HepG2 (cell line): ENCODE measurements around the gene SLC7A4. TPM values are rescaled to one million over a fixed set of nuclear protein-coding genes. Genes with fewer than 3 reads are reported as not detected.

Experiments
- ATAC-seq: fragments of 200-7000 bp; cut with Tn5 transposase; 3 replicates; pipeline ENCODE4 v1.9.1; 2020; ENCODE audit warnings: mild to moderate bottlenecking, moderate library complexity
- BruUV-seq: library from RNA; stranded (reverse); fragments of 400-500 nt; replicated peaks from 2 replicates; lab custom pipeline; 2021; lab: Mats Ljungman, UMichigan
- CTCF ChIA-PET: fragments of 300-600 bp; formaldehyde crosslinking; extraction: SDS; loops from one replicate; lab custom pipeline; 2021; ENCODE audit warnings: low total read pairs, inconsistent platforms, low intra/inter-chr PET ratio; lab: Yijun Ruan, JAX
- POLR2A ChIA-PET: fragments of 350-600 bp; sonication (Branson Sonifier 250); formaldehyde crosslinking; loops from one replicate; lab custom pipeline; 2020; ENCODE audit warnings: antibody characterized with exemption, inconsistent platforms; lab: Yijun Ruan, JAX
- DNase-seq: peaks from one replicate; pipeline ENCODE4 v3.0.0-alpha.2; 2015; ENCODE audit warnings: low spot score
- FAIRE-seq: peaks from 3 replicates; lab custom pipeline; 2011; peaks lifted over from hg19 to GRCh38; lab: Jason Lieb, UNC
- H2AFZ ChIP-seq: one replicate; pipeline ENCODE4 v1.6.1; 2011; ENCODE audit warnings: low read length, inconsistent platforms
- H3K27ac ChIP-seq: fragments of 300-600 bp; 3 replicates; pipeline ENCODE4 v1.8.0; 2011; ENCODE audit warnings: mixed run types, mild to moderate bottlenecking, mixed read lengths, low read length, inconsistent platforms; ENCODE audit not compliant: insufficient read depth; ENCODE audit errors: extremely low read length
- H3K27me3 ChIP-seq, 2 experiments: fragments of 200-600 bp in 1 of 2; 2 replicates in 1 of 2; 3 replicates in 1 of 2; pipeline versions ENCODE4 v1.6.0 to v1.8.0; 2011; ENCODE audit warnings: low read length in 2 of 2, mild to moderate bottlenecking in 2 of 2, moderate library complexity in 2 of 2, inconsistent platforms in 1 of 2; ENCODE audit not compliant: insufficient read depth in 2 of 2, control insufficient read depth in 1 of 2
- H3K36me3 ChIP-seq, 2 experiments: fragments of 200-600 bp in 1 of 2; replicated peaks in 1 of 2; 2 replicates in 1 of 2; 3 replicates in 1 of 2; pipeline versions ENCODE4 v1.5.1 to v1.8.0; 2011; ENCODE audit warnings: low read length in 2 of 2, inconsistent platforms in 1 of 2; ENCODE audit not compliant: insufficient read depth in 2 of 2, control insufficient read depth in 1 of 2
- H3K4me1 ChIP-seq: 2 replicates; pipeline ENCODE4 v1.5.1; 2012; ENCODE audit warnings: low read length, inconsistent platforms; ENCODE audit not compliant: insufficient read depth
- H3K4me2 ChIP-seq: 2 replicates; pipeline ENCODE4 v1.6.0; 2011; ENCODE audit warnings: low read depth, low read length, inconsistent platforms
- H3K4me3 ChIP-seq, 3 experiments: fragments of 200-600 bp in 1 of 3; sonication (generic), shearing (Covaris generic) in 1 of 3; replicated peaks in 1 of 3; 2 replicates each; pipeline ENCODE4 v1.5.1; 2011 to 2016; ENCODE audit warnings: low read length in 3 of 3, inconsistent platforms in 2 of 3, low read depth in 2 of 3, mild to moderate bottlenecking in 2 of 3, control low read depth in 1 of 3, mixed read lengths in 1 of 3; ENCODE audit not compliant: insufficient read depth in 1 of 3
- H3K79me2 ChIP-seq: one replicate; pipeline ENCODE4 v1.6.1; 2011; ENCODE audit warnings: low read length, inconsistent platforms; ENCODE audit not compliant: insufficient read depth
- H3K9ac ChIP-seq: 2 replicates; pipeline ENCODE4 v1.6.0; 2011; ENCODE audit warnings: mild to moderate bottlenecking, low read depth, low read length, inconsistent platforms; ENCODE audit not compliant: insufficient read depth
- H3K9me3 ChIP-seq: 2 replicates; pipeline ENCODE4 v1.5.1; 2012; ENCODE audit warnings: mild to moderate bottlenecking, low read length
- H4K20me1 ChIP-seq: 2 replicates; pipeline ENCODE4 v1.6.0; 2011; ENCODE audit warnings: inconsistent platforms, mild to moderate bottlenecking, low read length, moderate library complexity; ENCODE audit not compliant: insufficient read depth
- ARHGAP35 ChIP-seq: sonication (generic); formaldehyde crosslinking; IDR thresholded peaks from 2 replicates; pipeline ENCODE4 v1.9.0; 2022; ENCODE audit warnings: mild to moderate bottlenecking, inconsistent platforms, moderate library complexity, missing genetic modification reagents, borderline replicate concordance
- ATAD3A ChIP-seq: sonication (generic); formaldehyde crosslinking; IDR thresholded peaks from 2 replicates; pipeline ENCODE4 v1.4.0; 2020; ENCODE audit warnings: missing genetic modification reagents
- ETV6 ChIP-seq: sonication (generic); formaldehyde crosslinking; conservative IDR thresholded peaks from 2 replicates; pipeline ENCODE4 v1.4.0; 2020; ENCODE audit warnings: missing genetic modification reagents
- FIP1L1 ChIP-seq: fragments of 200-400 bp; formaldehyde crosslinking; IDR thresholded peaks from 2 replicates; pipeline ENCODE4 v1.6.1; 2018; ENCODE audit warnings: low read depth, mild to moderate bottlenecking, low read length, moderate library complexity, borderline replicate concordance; ENCODE audit not compliant: insufficient read depth
- KMT2A ChIP-seq: sonication (generic); formaldehyde crosslinking; IDR thresholded peaks from 2 replicates; pipeline ENCODE4 v1.4.0; 2020; ENCODE audit warnings: missing genetic modification reagents
- KMT2B ChIP-seq: IDR thresholded peaks from 2 replicates; pipeline ENCODE4 v1.6.1; 2016; ENCODE audit warnings: missing genetic modification reagents, missing compliant biosample characterization
- MED8 ChIP-seq: sonication (generic); formaldehyde crosslinking; IDR thresholded peaks from 2 replicates; pipeline ENCODE4 v1.8.1; 2023; ENCODE audit warnings: mild to moderate bottlenecking, missing genetic modification reagents; ENCODE audit not compliant: insufficient replicate concordance
- MXD3 ChIP-seq: IDR thresholded peaks from 2 replicates; pipeline ENCODE4 v1.6.1; 2016; ENCODE audit warnings: mild to moderate bottlenecking, missing biosample characterization, missing genetic modification reagents
- PRPF4 ChIP-seq: fragments of 200-400 bp; formaldehyde crosslinking; IDR thresholded peaks from 2 replicates; pipeline ENCODE4 v1.6.1; 2016; ENCODE audit warnings: low read length, low read depth; ENCODE audit not compliant: poor library complexity, severe bottlenecking
- SALL1 ChIP-seq: sonication (generic); formaldehyde crosslinking; IDR thresholded peaks from 2 replicates; pipeline ENCODE4 v1.8.0; 2022; ENCODE audit warnings: mild to moderate bottlenecking, missing genetic modification reagents
- SATB2 ChIP-seq: sonication (generic); formaldehyde crosslinking; IDR thresholded peaks from 2 replicates; pipeline ENCODE4 v1.5.0; 2020; ENCODE audit warnings: missing genetic modification reagents
- SP1 ChIP-seq, 2 experiments: fragments of 450-650 bp in 1 of 2; sonication (generic) in 1 of 2; formaldehyde crosslinking in 1 of 2; IDR thresholded peaks; 2 replicates each; pipeline versions ENCODE4 v1.4.0 to v1.6.1; 2016 to 2020; ENCODE audit warnings: missing genetic modification reagents in 1 of 2
- TAF1 ChIP-seq: sonication (generic); formaldehyde crosslinking; IDR thresholded peaks from 2 replicates; pipeline ENCODE4 v1.4.0; 2020; ENCODE audit warnings: missing genetic modification reagents
- TFE3 ChIP-seq: IDR thresholded peaks from 2 replicates; pipeline ENCODE4 v1.6.1; 2016
- TMF1 ChIP-seq: sonication (generic); formaldehyde crosslinking; IDR thresholded peaks from 2 replicates; pipeline ENCODE4 v1.8.1; 2022; ENCODE audit warnings: low read depth, missing genetic modification reagents
- ZNF326 ChIP-seq: sonication (generic); formaldehyde crosslinking; IDR thresholded peaks from 2 replicates; pipeline ENCODE4 v1.4.0; 2020; ENCODE audit warnings: missing genetic modification reagents, borderline replicate concordance
- ZNF468 ChIP-seq: sonication (generic); formaldehyde crosslinking; IDR thresholded peaks from 2 replicates; pipeline ENCODE4 v1.8.0; 2022; ENCODE audit warnings: mild to moderate bottlenecking, moderate library complexity, missing genetic modification reagents
- ZNF484 ChIP-seq: sonication (generic); formaldehyde crosslinking; IDR thresholded peaks from 2 replicates; pipeline ENCODE4 v1.5.1; 2020; ENCODE audit warnings: mild to moderate bottlenecking, low read depth, missing genetic modification reagents, borderline replicate concordance
- WGBS: methylation state at CpG from one replicate; pipeline ENCODE4 v1.1.6; 2017; ENCODE audit warnings: low lambda C conversion rate; 5-methylcytosine and 5-hydroxymethylcytosine counted together
- in situ Hi-C: cut with HindIII; loops from 2 replicates; pipeline ENCODE4 v1.10.0; 2017; ENCODE audit warnings: low pct_unique_long_range_greater_than_20kb; ENCODE audit not compliant: extremely low pct_ligation_motif_present
- intact Hi-C: fragments of 100-400 bp; cut with micrococcal nuclease; formaldehyde crosslinking; loops from one replicate; pipeline ENCODE4 v1.10.0; 2022; ENCODE audit not compliant: unreplicated experiment
- polyA plus RNA-seq, 8 experiments: library from polyadenylated mRNA; depleted of rRNA in 3 of 8; stranded (reverse) in 7 of 8; unstranded in 1 of 8; fragments of >200 nt; fragmentation: Illumina TruSeq in 4 of 8; extraction: Trizol in 4 of 8; gene quantifications; 2 replicates each; pipeline versions ENCODE4 v1.2.1 to v1.2.3, GENCODE V29; 2011 to 2016; ENCODE audit warnings: low read depth in 4 of 8, missing spikeins in 1 of 8, mixed read lengths in 1 of 8; ENCODE audit not compliant: insufficient read depth in 1 of 8
- total RNA-seq, 5 experiments: library from RNA; depleted of rRNA; stranded (reverse); fragments of >200 nt; fragmentation: Illumina TruSeq; extraction: Trizol; gene quantifications; 2 replicates each; pipeline ENCODE4 v1.2.3, GENCODE V29; 2016; ENCODE audit warnings: low read depth in 1 of 5
- TF ChIP-seq, protein P1 (sequence below): sonication (generic); formaldehyde crosslinking; IDR thresholded peaks from 2 replicates; pipeline ENCODE4 v1.8.1; 2023; ENCODE audit warnings: mild to moderate bottlenecking, missing genetic modification reagents, borderline replicate concordance
- TF ChIP-seq, protein P2 (sequence below): IDR thresholded peaks from 2 replicates; pipeline ENCODE4 v1.6.1; 2018; ENCODE audit warnings: missing genetic modification reagents, mild to moderate bottlenecking, missing compliant biosample characterization
- TF ChIP-seq, protein P3 (sequence below): sonication (generic); formaldehyde crosslinking; IDR thresholded peaks from 2 replicates; pipeline ENCODE4 v1.5.0; 2020; ENCODE audit warnings: mild to moderate bottlenecking, missing genetic modification reagents, moderate library complexity

The SLC7A4 gene
- total and polyA plus RNA-seq, 2 of the 13 experiments (the other 11 are each of a cell fraction or from before 2014, with no cell fraction given) = not detected

- Histone ChIP-seq H3K4me2 (peak overlapping the region; percentile 95), H4K20me1 (0 out of 2 replicates have a peak, but pooled peaks cover 2% of the 10 kb centered on the region), H3K9ac (no peak overlapping the region), H3K9me3 (no peaks in the 10 kb centered on the region), H2AFZ (no peak overlapping the region), H3K4me3 (peak overlapping the region in 2 of 3 experiments; percentile 19 to 89; a peak in 3 of 6 replicates), H3K4me1 (peaks cover 30% of the 10 kb centered on the region), H3K36me3 (peaks cover 7 to 18% of the 10 kb centered on the region in 2 experiments; a peak in 4 of 5 replicates), H3K79me2 (peaks cover 18% of the 10 kb centered on the region), H3K27me3 (no peaks in the 10 kb centered on the region; a peak in 1 of 5 replicates), H3K27ac (no peak overlapping the region)
- 82% methylated on average over 3 of the region's 4 CpGs for WGBS
- ChIA-PET POLR2A (interaction anchor here (1.1 to 3.4 kb wide), 6 partner anchors 9 to 52 kb away, joined by 3 to 45 read pairs (median 12); partner anchors contain the start of genes LZTR1 and P2RX6), CTCF (no interaction called here)
- in situ Hi-C loops (no loop called here), intact Hi-C loops (loop anchor here (2.0 kb wide), 1 partner anchor 41 kb away; no protein-coding TSS in a partner anchor)
- DNase-seq (no peak), ATAC-seq (no peak), FAIRE-seq (peak; percentile 18)
- no TSS peak for BruUV-seq
- no peak for TF ChIP-seq SATB2 (CRISPR knock-in tag)
- TF ChIP-seq, protein P1, sequence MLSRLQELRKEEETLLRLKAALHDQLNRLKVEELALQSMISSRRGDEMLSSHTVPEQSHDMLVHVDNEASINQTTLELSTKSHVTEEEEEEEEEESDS (CRISPR knock-in tag) = no peak
- TF ChIP-seq ETV6 = no peak
- no peak for TF ChIP-seq TFE3 (CRISPR knock-in tag)
- TF ChIP-seq ZNF484 = no peak
- TF ChIP-seq KMT2B (CRISPR knock-in tag) = no peak
- TF ChIP-seq MED8 (CRISPR knock-in tag) = no peak
- peak; percentile 33; the same call in 1 of the 2 replicates for TF ChIP-seq SALL1 (CRISPR knock-in tag)
- no peak for TF ChIP-seq SP1 (IDR thresholded peaks at IDR 0.05)
- TF ChIP-seq SP1 (CRISPR knock-in tag; IDR thresholded peaks at IDR 0.05) = no peak
- TF ChIP-seq ZNF468 (CRISPR knock-in tag) = no peak
- TF ChIP-seq KMT2A (CRISPR knock-in tag) = no peak
- no peak for TF ChIP-seq ATAD3A (CRISPR knock-in tag)
- TF ChIP-seq PRPF4 = no peak
- TF ChIP-seq FIP1L1 = no peak
- TF ChIP-seq, protein P2, sequence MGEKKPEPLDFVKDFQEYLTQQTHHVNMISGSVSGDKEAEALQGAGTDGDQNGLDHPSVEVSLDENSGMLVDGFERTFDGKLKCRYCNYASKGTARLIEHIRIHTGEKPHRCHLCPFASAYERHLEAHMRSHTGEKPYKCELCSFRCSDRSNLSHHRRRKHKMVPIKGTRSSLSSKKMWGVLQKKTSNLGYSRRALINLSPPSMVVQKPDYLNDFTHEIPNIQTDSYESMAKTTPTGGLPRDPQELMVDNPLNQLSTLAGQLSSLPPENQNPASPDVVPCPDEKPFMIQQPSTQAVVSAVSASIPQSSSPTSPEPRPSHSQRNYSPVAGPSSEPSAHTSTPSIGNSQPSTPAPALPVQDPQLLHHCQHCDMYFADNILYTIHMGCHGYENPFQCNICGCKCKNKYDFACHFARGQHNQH = no peak
- TF ChIP-seq TAF1 (CRISPR knock-in tag) = no peak
- no peak for TF ChIP-seq MXD3 (CRISPR knock-in tag)
- TF ChIP-seq, protein P3, sequence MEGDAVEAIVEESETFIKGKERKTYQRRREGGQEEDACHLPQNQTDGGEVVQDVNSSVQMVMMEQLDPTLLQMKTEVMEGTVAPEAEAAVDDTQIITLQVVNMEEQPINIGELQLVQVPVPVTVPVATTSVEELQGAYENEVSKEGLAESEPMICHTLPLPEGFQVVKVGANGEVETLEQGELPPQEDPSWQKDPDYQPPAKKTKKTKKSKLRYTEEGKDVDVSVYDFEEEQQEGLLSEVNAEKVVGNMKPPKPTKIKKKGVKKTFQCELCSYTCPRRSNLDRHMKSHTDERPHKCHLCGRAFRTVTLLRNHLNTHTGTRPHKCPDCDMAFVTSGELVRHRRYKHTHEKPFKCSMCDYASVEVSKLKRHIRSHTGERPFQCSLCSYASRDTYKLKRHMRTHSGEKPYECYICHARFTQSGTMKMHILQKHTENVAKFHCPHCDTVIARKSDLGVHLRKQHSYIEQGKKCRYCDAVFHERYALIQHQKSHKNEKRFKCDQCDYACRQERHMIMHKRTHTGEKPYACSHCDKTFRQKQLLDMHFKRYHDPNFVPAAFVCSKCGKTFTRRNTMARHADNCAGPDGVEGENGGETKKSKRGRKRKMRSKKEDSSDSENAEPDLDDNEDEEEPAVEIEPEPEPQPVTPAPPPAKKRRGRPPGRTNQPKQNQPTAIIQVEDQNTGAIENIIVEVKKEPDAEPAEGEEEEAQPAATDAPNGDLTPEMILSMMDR (CRISPR knock-in tag) = 0 out of 2 replicates have a peak, but pooled peaks have one; percentile 5
- TF ChIP-seq ZNF326 (CRISPR knock-in tag) = no peak
- TF ChIP-seq ARHGAP35 = no peak
- TF ChIP-seq TMF1 (CRISPR knock-in tag) = no peak
Observed at GRCh38 chr22:21003782-21004181, 28.6 kb downstream of the SLC7A4 start.
